ENCODE data around the gene CAMK1G. TPM values are rescaled to one million over a fixed set of nuclear protein-coding genes. Genes with fewer than 3 reads are reported as not detected.
A peak's percentile ranks its signal among the peaks of the same experiment; 100 is the strongest.

Gene CAMK1G
- total and polyA plus RNA-seq, 2 donors (not counting 3 experiments of a cell fraction or from before 2014, with no cell fraction given): not detected

- Histone ChIP-seq H3K27me3 (ENCODE audit: control insufficient read depth in 2 of 2, insufficient read depth in 2 of 2, low read length in 2 of 2) (no peaks in the 10 kb centered on the region), H3K27ac (ENCODE audit: insufficient read depth, low read depth, low read length) (no peak overlapping the region), H3K9ac (replicated peaks; ENCODE audit: extremely low read depth, insufficient read depth, low read length) (no peak overlapping the region), H3K9me1 (replicated peaks; ENCODE audit: control insufficient read depth, extremely low read depth, insufficient read depth, low read length) (no peaks in the 10 kb centered on the region), H3K4me3 (replicated peaks in 1 of 3; ENCODE audit: insufficient read depth in 1 of 3, low read depth in 1 of 3, low read length in 3 of 3) (no peak overlapping the region), H3K9me3 (replicated peaks; ENCODE audit: control insufficient read depth, insufficient read depth, low read length) (no peaks in the 10 kb centered on the region), H3K36me3 (ENCODE audit: control insufficient read depth in 2 of 2, extremely low read depth in 1 of 2, insufficient read depth in 2 of 2, low read length in 2 of 2) (no peaks in the 10 kb centered on the region), H3K79me2 (ENCODE audit: control insufficient read depth, insufficient read depth, low read length) (no peaks in the 10 kb centered on the region), H3K4me2 (ENCODE audit: insufficient read depth, low read length) (no peak overlapping the region), H3K4me1 (ENCODE audit: control insufficient read depth, extremely low read depth, insufficient read depth, low read length) (no peaks in the 10 kb centered on the region), H2AFZ (ENCODE audit: low read depth, low read length) (no peak overlapping the region), H4K20me1 (replicated peaks; ENCODE audit: control insufficient read depth, extremely low read depth, insufficient read depth, low read length) (no peaks in the 10 kb centered on the region)
- peak; percentile 78 for DNase-seq (ENCODE audit: low read depth, low spot score)
- peak; percentile 84 for FAIRE-seq
- dilution Hi-C loops (cut with MboI; ENCODE audit: extremely low pct_ligation_motif_present, low sequenced_read_pairs): no loop called here
- intact Hi-C loops (cut with micrococcal nuclease): loop anchor here (1.0 to 5.0 kb wide), 6 partner anchors 25 to 120 kb away; no protein-coding TSS in a partner anchor
- POLR2A ChIA-PET: interaction anchor here (0.6 kb wide), 1 partner anchor 16 kb away, joined by 3 read pairs; no protein-coding TSS in a partner anchor
- TF ChIP-seq, protein P1, sequence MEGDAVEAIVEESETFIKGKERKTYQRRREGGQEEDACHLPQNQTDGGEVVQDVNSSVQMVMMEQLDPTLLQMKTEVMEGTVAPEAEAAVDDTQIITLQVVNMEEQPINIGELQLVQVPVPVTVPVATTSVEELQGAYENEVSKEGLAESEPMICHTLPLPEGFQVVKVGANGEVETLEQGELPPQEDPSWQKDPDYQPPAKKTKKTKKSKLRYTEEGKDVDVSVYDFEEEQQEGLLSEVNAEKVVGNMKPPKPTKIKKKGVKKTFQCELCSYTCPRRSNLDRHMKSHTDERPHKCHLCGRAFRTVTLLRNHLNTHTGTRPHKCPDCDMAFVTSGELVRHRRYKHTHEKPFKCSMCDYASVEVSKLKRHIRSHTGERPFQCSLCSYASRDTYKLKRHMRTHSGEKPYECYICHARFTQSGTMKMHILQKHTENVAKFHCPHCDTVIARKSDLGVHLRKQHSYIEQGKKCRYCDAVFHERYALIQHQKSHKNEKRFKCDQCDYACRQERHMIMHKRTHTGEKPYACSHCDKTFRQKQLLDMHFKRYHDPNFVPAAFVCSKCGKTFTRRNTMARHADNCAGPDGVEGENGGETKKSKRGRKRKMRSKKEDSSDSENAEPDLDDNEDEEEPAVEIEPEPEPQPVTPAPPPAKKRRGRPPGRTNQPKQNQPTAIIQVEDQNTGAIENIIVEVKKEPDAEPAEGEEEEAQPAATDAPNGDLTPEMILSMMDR (IDR thresholded peaks at IDR 0.05; ENCODE audit: extremely low read depth in 1 of 2, insufficient read depth in 1 of 2, low read depth in 1 of 2, low read length in 2 of 2): peak; percentile 95 to 99
- TF ChIP-seq JUN (IDR thresholded peaks at IDR 0.05; ENCODE audit: borderline replicate concordance, insufficient read depth, insufficient read length, low read depth): no peak
- BruUV-seq (replicated peaks): no TSS peak
- CTCF ChIA-PET: interaction anchor here (0.6 to 10.2 kb wide), 36 partner anchors 9 to 121 kb away, joined by 3 to 119 read pairs (median 5); partner anchors contain the start of genes CAMK1G, G0S2 and LAMB3
These were observed 44.2 kb downstream of the CAMK1G start for GRCh38 chr1:209627732-209628196.

- no TSS peak for BruUV-seq (replicated peaks)
These were observed 45.2 kb downstream of the CAMK1G start for GRCh38 chr1:209628618-209629299.

More at GRCh38 chr1:209628618-209629299, 45.2 kb downstream of the CAMK1G start:
- Histone ChIP-seq H3K9me1 (replicated peaks; ENCODE audit: control insufficient read depth, extremely low read depth, insufficient read depth, low read length) (no peaks in the 10 kb centered on the region), H3K27me3 (ENCODE audit: control insufficient read depth in 2 of 2, insufficient read depth in 2 of 2, low read length in 2 of 2) (no peaks in the 10 kb centered on the region), H3K36me3 (ENCODE audit: control insufficient read depth in 2 of 2, extremely low read depth in 1 of 2, insufficient read depth in 2 of 2, low read length in 2 of 2) (no peaks in the 10 kb centered on the region), H3K79me2 (ENCODE audit: control insufficient read depth, insufficient read depth, low read length) (no peaks in the 10 kb centered on the region), H3K4me2 (ENCODE audit: insufficient read depth, low read length) (no peak overlapping the region), H2AFZ (ENCODE audit: low read depth, low read length) (no peak overlapping the region), H3K9ac (replicated peaks; ENCODE audit: extremely low read depth, insufficient read depth, low read length) (no peak overlapping the region), H3K9me3 (replicated peaks; ENCODE audit: control insufficient read depth, insufficient read depth, low read length) (no peaks in the 10 kb centered on the region), H3K4me1 (ENCODE audit: control insufficient read depth, extremely low read depth, insufficient read depth, low read length) (no peaks in the 10 kb centered on the region), H3K4me3 (replicated peaks in 1 of 3; ENCODE audit: insufficient read depth in 1 of 3, low read depth in 1 of 3, low read length in 3 of 3) (no peak overlapping the region), H3K27ac (ENCODE audit: insufficient read depth, low read depth, low read length) (no peak overlapping the region), H4K20me1 (replicated peaks; ENCODE audit: control insufficient read depth, extremely low read depth, insufficient read depth, low read length) (no peaks in the 10 kb centered on the region)
- dilution Hi-C loops (cut with MboI; ENCODE audit: extremely low pct_ligation_motif_present, low sequenced_read_pairs): no loop called here
- ChIA-PET CTCF (interaction anchor here (0.9 to 10.2 kb wide), 14 partner anchors 11 to 119 kb away, joined by 3 to 119 read pairs (median 9); partner anchors contain the start of gene CAMK1G), POLR2A (no interaction called here)
- FAIRE-seq (no peak), DNase-seq (ENCODE audit: low read depth, low spot score) (no peak)
- intact Hi-C loops (cut with micrococcal nuclease): loop anchor here (5.0 kb wide), 1 partner anchor 36 kb away; no protein-coding TSS in a partner anchor
- TF ChIP-seq POLR2AphosphoS5 (IDR thresholded peaks at IDR 0.05; ENCODE audit: insufficient read depth, low read depth, low read length): no peak
- TF ChIP-seq GATA2 (IDR thresholded peaks at IDR 0.05; ENCODE audit: insufficient read depth, insufficient read length, low read depth, low read length): no peak
- no peak for TF ChIP-seq EZH2 (IDR thresholded peaks at IDR 0.05; ENCODE audit: borderline replicate concordance, low read depth, low read length, severe bottlenecking)

Data from endothelial cell of umbilical vein (primary cell).